Mesenchymal stem cell (in vitro differentiated cells and primary cell): Measurements from ENCODE around the gene MYCT1.

Source experiments
- DNase-seq: peaks from one replicate; pipeline ENCODE4 v3.0.0-alpha.2; 2013
- H2AFZ ChIP-seq: one replicate; pipeline ENCODE4 v1.6.1; 2013; ENCODE audit warnings: low read depth, mild to moderate bottlenecking, control low read depth, inconsistent platforms, low read length, moderate library complexity
- H2AK5ac ChIP-seq: 2 replicates; pipeline ENCODE4 v1.6.1; 2013; ENCODE audit warnings: low read length, moderate library complexity, mild to moderate bottlenecking, inconsistent platforms; ENCODE audit not compliant: severe bottlenecking
- H2BK120ac ChIP-seq: one replicate; pipeline ENCODE4 v1.6.1; 2013; ENCODE audit warnings: low read depth, mild to moderate bottlenecking, inconsistent platforms, low read length, moderate library complexity
- H2BK12ac ChIP-seq, 2 experiments: one replicate each; pipeline ENCODE4 v1.6.1; 2013; ENCODE audit warnings: inconsistent platforms in 2 of 2, low read length in 2 of 2, mild to moderate bottlenecking in 2 of 2, moderate library complexity in 2 of 2, control low read depth in 1 of 2
- H2BK15ac ChIP-seq: one replicate; pipeline ENCODE4 v1.6.1; 2013; ENCODE audit warnings: mild to moderate bottlenecking, low read depth, inconsistent platforms; ENCODE audit not compliant: poor library complexity, severe bottlenecking
- H2BK5ac ChIP-seq: 2 replicates; pipeline ENCODE4 v1.6.1; 2013; ENCODE audit warnings: low read depth, mild to moderate bottlenecking, low read length, control low read depth, inconsistent platforms; ENCODE audit not compliant: poor library complexity, severe bottlenecking
- H3K14ac ChIP-seq, 2 experiments: one replicate each; pipeline ENCODE4 v1.6.1; 2013; ENCODE audit warnings: inconsistent platforms in 2 of 2, low read length in 2 of 2, control low read depth in 1 of 2, mild to moderate bottlenecking in 1 of 2, moderate library complexity in 1 of 2
- H3K18ac ChIP-seq, 2 experiments: one replicate each; pipeline ENCODE4 v1.6.1; 2013; ENCODE audit warnings: inconsistent platforms in 2 of 2, low read length in 2 of 2, control low read depth in 1 of 2, low read depth in 1 of 2, mild to moderate bottlenecking in 1 of 2
- H3K23ac ChIP-seq, 2 experiments: one replicate each; pipeline ENCODE4 v1.6.1; 2013; ENCODE audit warnings: inconsistent platforms in 2 of 2, low read length in 2 of 2, mild to moderate bottlenecking in 2 of 2, moderate library complexity in 2 of 2, control low read depth in 1 of 2
- H3K27ac ChIP-seq: 2 replicates; pipeline ENCODE4 v1.5.1; 2013; ENCODE audit warnings: mild to moderate bottlenecking, moderate library complexity, low read length, control low read depth, inconsistent platforms; ENCODE audit not compliant: poor library complexity, severe bottlenecking
- H3K27me3 ChIP-seq, 2 experiments: 2 replicates each; pipeline versions ENCODE4 v1.6.1 to v1.7.0; 2013; ENCODE audit warnings: low read length in 2 of 2, mild to moderate bottlenecking in 2 of 2, moderate library complexity in 2 of 2, control low read depth in 1 of 2, inconsistent platforms in 1 of 2; ENCODE audit not compliant: control insufficient read depth in 1 of 2, insufficient read depth in 1 of 2
- H3K36me3 ChIP-seq, 2 experiments: 2 replicates each; pipeline versions ENCODE4 v1.6.1 to v1.7.0; 2013; ENCODE audit warnings: low read length in 2 of 2, control low read depth in 1 of 2, inconsistent platforms in 1 of 2, low read depth in 1 of 2, mild to moderate bottlenecking in 1 of 2; ENCODE audit not compliant: insufficient read depth in 2 of 2, control insufficient read depth in 1 of 2
- H3K4ac ChIP-seq, 2 experiments: one replicate each; pipeline ENCODE4 v1.6.1; 2013; ENCODE audit warnings: inconsistent platforms in 2 of 2, low read length in 2 of 2, mild to moderate bottlenecking in 2 of 2, moderate library complexity in 2 of 2, control low read depth in 1 of 2, low read depth in 1 of 2
- H3K4me1 ChIP-seq: 2 replicates; pipeline ENCODE4 v1.6.1; 2013; ENCODE audit warnings: low read depth, low read length, control low read depth; ENCODE audit not compliant: control insufficient read depth, insufficient read depth
- H3K4me2 ChIP-seq: 2 replicates; pipeline ENCODE4 v1.6.1; 2013; ENCODE audit warnings: low read length, mild to moderate bottlenecking, inconsistent platforms; ENCODE audit not compliant: poor library complexity, severe bottlenecking
- H3K4me3 ChIP-seq, 2 experiments: 2 replicates each; pipeline versions ENCODE4 v1.5.1 to v1.7.0; 2013; ENCODE audit warnings: low read length in 2 of 2, mild to moderate bottlenecking in 2 of 2, control low read depth in 1 of 2, low read depth in 1 of 2; ENCODE audit not compliant: insufficient read depth in 1 of 2
- H3K79me1 ChIP-seq: replicated peaks from 2 replicates; pipeline ENCODE4 v1.6.1; 2013; ENCODE audit warnings: mild to moderate bottlenecking, control low read depth, low read length, inconsistent platforms; ENCODE audit not compliant: poor library complexity, severe bottlenecking
- H3K9ac ChIP-seq: 2 replicates; pipeline ENCODE4 v1.7.0; 2013; ENCODE audit warnings: mild to moderate bottlenecking, low read length, moderate library complexity
- H3K9me3 ChIP-seq: 2 replicates; pipeline ENCODE4 v1.7.0; 2013; ENCODE audit warnings: mild to moderate bottlenecking, low read length; ENCODE audit not compliant: control insufficient read depth
- H4K8ac ChIP-seq: one replicate; pipeline ENCODE4 v1.6.1; 2013; ENCODE audit warnings: inconsistent platforms, mild to moderate bottlenecking, low read length, moderate library complexity
- H4K91ac ChIP-seq: one replicate; pipeline ENCODE4 v1.6.1; 2013; ENCODE audit warnings: mild to moderate bottlenecking, low read length, inconsistent platforms
- WGBS: methylation state at CpG from one replicate; pipeline ENCODE4 v1.1.7; 2013; ENCODE audit warnings: mixed read lengths; 5-methylcytosine and 5-hydroxymethylcytosine counted together

MYCT1 gene

GRCh38 chr6:152695372-152696045 is 2.2 kb upstream of the MYCT1 start:
- H3K4me3 ChIP-seq = no peak overlapping the region
- H3K4me1 ChIP-seq = no peaks in the 10 kb centered on the region
- H2AK5ac ChIP-seq = no peak overlapping the region
- H4K8ac ChIP-seq = no peak overlapping the region
- H3K23ac ChIP-seq = no peak overlapping the region
- no peak overlapping the region for H3K4me2 ChIP-seq
- no peak overlapping the region for H2BK120ac ChIP-seq
- no peak overlapping the region for H3K18ac ChIP-seq
- no peak for DNase-seq
- no peaks in the 10 kb centered on the region for H3K36me3 ChIP-seq
- WGBS = 50% methylated on average over 3 of the region's 3 CpGs
- H2BK5ac ChIP-seq = no peak overlapping the region
- H3K9ac ChIP-seq = no peak overlapping the region
- no peaks in the 10 kb centered on the region for H3K9me3 ChIP-seq
- H3K4ac ChIP-seq = no peak overlapping the region
- no peak overlapping the region for H3K27ac ChIP-seq
- no peak overlapping the region for H2BK12ac ChIP-seq
- H2BK15ac ChIP-seq = no peak overlapping the region
- H3K79me1 ChIP-seq = no peaks in the 10 kb centered on the region
- no peaks in the 10 kb centered on the region for H3K27me3 ChIP-seq
- H3K14ac ChIP-seq = no peak overlapping the region
- H2AFZ ChIP-seq = no peak overlapping the region
- no peak overlapping the region for H4K91ac ChIP-seq

- no peak overlapping the region for H3K27ac ChIP-seq
- no peak overlapping the region for H2BK5ac ChIP-seq
- no peak overlapping the region for H3K23ac ChIP-seq
- H3K27me3 ChIP-seq = no peaks in the 10 kb centered on the region
- peak overlapping the region; percentile 51 for H3K9ac ChIP-seq
- H2BK15ac ChIP-seq = no peak overlapping the region
- H2AK5ac ChIP-seq = no peak overlapping the region
- H3K4ac ChIP-seq = no peak overlapping the region
- H2BK12ac ChIP-seq = no peak overlapping the region
- H3K9me3 ChIP-seq = no peaks in the 10 kb centered on the region
- no peak overlapping the region for H3K4me3 ChIP-seq
- no peak overlapping the region for H2AFZ ChIP-seq
- H4K91ac ChIP-seq = no peak overlapping the region
- no peak overlapping the region for H3K14ac ChIP-seq
- no peak overlapping the region for H4K8ac ChIP-seq
- peak; percentile 3 for DNase-seq
- no peak overlapping the region for H2BK120ac ChIP-seq
- no peaks in the 10 kb centered on the region for H3K36me3 ChIP-seq
- H3K79me1 ChIP-seq = no peaks in the 10 kb centered on the region
- H3K18ac ChIP-seq = no peak overlapping the region
- H3K4me1 ChIP-seq = no peaks in the 10 kb centered on the region
- 57% methylated on average over 2 of the region's 2 CpGs for WGBS
- H3K4me2 ChIP-seq = no peak overlapping the region
These were observed 1.2 kb upstream of the MYCT1 start for GRCh38 chr6:152696522-152696921.

GRCh38 chr6:152698692-152699091 is 995 bp downstream of the MYCT1 start:
- Histone ChIP-seq H2AFZ (no peak overlapping the region), H3K79me1 (no peaks in the 10 kb centered on the region)
- 85% methylated on average over 1 of the region's 1 CpG for WGBS

GRCh38 chr6:152700427-152700826 is 2.7 kb downstream of the MYCT1 start:
- no peak overlapping the region for H4K8ac ChIP-seq
- no peak overlapping the region for H3K4me2 ChIP-seq
- H2AK5ac ChIP-seq = no peak overlapping the region
- H3K18ac ChIP-seq = no peak overlapping the region
- no peak overlapping the region for H4K91ac ChIP-seq
- DNase-seq = no peak
- H2BK12ac ChIP-seq = no peak overlapping the region
- no peak overlapping the region for H2AFZ ChIP-seq
- no peak overlapping the region for H3K9ac ChIP-seq
- H3K4ac ChIP-seq = no peak overlapping the region
- no peaks in the 10 kb centered on the region for H3K79me1 ChIP-seq
- no peak overlapping the region for H3K14ac ChIP-seq
- no peak overlapping the region for H2BK5ac ChIP-seq
- no peaks in the 10 kb centered on the region for H3K4me1 ChIP-seq
- no peak overlapping the region for H2BK120ac ChIP-seq
- no peaks in the 10 kb centered on the region for H3K36me3 ChIP-seq
- no peak overlapping the region for H2BK15ac ChIP-seq
- H3K4me3 ChIP-seq = no peak overlapping the region
- WGBS = 81% methylated on average over 3 of the region's 5 CpGs
- no peaks in the 10 kb centered on the region for H3K27me3 ChIP-seq
- no peaks in the 10 kb centered on the region for H3K9me3 ChIP-seq
- no peak overlapping the region for H3K23ac ChIP-seq
- no peak overlapping the region for H3K27ac ChIP-seq

More at GRCh38 chr6:152698692-152699091, 995 bp downstream of the MYCT1 start:
- DNase-seq = no peak
- Histone ChIP-seq H3K18ac (no peak overlapping the region), H3K4ac (no peak overlapping the region), H2BK120ac (no peak overlapping the region), H3K4me2 (no peak overlapping the region), H3K14ac (no peak overlapping the region), H3K9me3 (no peaks in the 10 kb centered on the region), H3K23ac (no peak overlapping the region), H3K4me1 (no peaks in the 10 kb centered on the region), H3K27ac (no peak overlapping the region), H2BK12ac (no peak overlapping the region), H3K9ac (no peak overlapping the region), H3K4me3 (no peak overlapping the region), H3K27me3 (no peaks in the 10 kb centered on the region), H4K91ac (no peak overlapping the region), H3K36me3 (no peaks in the 10 kb centered on the region), H2BK15ac (no peak overlapping the region), H2AK5ac (no peak overlapping the region), H4K8ac (no peak overlapping the region), H2BK5ac (no peak overlapping the region)
